HG03064 (cell line): ENCODE results near the gene BAIAP2L2.
"Not testable (repeated sequence)": the region's sequence is repeated elsewhere in the genome, so short reads cannot be mapped to it uniquely, and the experiment has no call there.

Experiments used
- ATAC-seq: cut with Tn5 transposase; IDR thresholded peaks from one replicate; pipeline ENCODE4 v1.9.1; 2021; ENCODE audit warnings: low read depth; ENCODE audit not compliant: unreplicated experiment

BAIAP2L2 gene

DNA sequence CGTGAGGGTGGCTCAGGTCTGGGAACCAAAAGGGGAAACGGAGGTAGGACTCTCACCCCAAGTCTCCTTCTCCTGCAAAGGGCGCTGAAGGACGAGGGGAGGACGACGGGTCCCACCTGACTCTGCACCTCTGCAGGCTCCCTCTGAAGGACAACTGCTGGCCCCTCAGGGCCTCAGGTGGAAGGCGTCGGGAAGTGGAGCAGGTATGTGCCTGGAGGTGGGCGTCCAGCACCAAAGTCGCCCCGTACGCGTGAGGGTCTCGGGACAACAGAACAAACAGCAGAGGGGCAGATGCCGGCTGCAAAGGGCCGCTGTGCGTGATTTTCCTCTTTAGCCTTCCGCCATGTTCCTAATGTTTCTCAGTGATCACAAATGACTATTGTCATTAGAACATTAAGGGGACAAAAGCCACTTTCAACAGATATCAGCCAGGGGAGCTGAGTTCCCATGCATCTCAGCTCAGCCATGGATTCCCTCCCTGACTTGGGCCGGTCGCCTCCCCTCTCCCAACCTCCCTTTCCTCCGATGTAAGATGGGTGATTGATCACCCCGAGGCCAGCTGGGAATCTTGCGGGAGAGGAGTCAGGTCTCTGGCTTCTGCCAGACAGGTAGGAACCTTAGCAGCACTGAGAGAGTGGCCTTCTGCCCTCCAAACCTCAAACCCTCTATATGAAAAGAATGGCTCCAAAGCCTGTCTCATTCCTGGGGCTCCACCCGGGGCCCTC lies 27.3 kb downstream of the BAIAP2L2 start:
- no peak for ATAC-seq

DNA sequence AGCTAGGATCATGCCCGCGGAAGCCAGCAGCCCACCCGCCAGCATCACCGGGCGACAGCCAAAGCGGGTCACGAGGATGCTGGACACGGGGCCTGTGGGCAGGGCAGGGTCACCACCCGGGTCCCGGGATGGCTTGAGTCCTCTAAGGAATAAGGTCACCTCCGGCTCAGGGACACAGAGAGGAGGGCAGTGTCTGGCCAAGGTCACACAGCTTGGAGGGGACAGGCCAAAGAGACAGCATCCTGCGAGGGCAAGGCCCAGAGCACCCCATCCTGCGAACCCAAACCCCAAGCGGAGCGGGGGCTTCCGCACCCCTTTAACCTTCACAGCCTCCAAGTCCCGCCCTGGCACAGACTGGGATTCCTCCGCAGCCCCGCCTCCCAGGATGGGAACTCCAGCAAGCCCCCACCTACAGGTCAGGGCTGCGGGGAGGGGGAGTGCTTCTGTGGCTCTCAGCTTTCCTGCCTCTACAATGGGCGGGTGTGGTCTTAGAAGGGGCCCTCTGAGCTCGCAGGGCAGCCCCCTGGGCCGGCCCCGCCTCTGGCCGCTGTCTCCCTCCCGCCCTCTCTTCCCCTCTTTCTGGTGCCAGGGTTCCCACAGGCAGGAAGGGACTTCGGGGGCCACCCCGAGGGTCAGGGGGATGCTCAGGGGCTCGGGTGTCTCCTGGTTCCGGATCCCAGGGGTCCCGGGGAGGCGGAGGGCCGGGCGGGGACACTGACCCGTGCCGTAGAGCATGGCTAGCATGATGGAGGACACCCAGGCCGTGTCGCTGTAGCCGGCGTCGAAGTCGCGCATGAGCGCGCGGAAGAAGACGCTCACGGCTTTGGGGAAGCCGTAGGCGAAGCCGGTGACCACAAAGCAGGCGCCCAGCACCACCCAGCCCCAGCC lies 28.3 kb downstream of the BAIAP2L2 start:
- ATAC-seq: no peak

DNA sequence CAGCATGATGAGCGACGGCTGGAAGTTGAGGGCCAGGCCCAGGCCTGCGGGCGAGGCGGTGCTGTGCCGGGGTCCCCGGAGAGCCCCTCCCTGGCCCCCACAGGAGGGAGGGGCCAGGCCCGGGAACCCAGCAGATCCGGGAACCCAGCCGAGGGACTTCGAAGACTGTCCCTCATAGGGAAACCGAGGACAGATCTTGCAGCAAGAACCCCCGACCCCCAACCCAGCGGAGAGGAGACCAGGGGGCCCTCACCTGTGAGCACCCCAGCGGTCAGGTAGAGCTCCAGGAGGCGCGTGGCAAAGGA lies 28.9 kb downstream of the BAIAP2L2 start:
- ATAC-seq: no peak

DNA sequence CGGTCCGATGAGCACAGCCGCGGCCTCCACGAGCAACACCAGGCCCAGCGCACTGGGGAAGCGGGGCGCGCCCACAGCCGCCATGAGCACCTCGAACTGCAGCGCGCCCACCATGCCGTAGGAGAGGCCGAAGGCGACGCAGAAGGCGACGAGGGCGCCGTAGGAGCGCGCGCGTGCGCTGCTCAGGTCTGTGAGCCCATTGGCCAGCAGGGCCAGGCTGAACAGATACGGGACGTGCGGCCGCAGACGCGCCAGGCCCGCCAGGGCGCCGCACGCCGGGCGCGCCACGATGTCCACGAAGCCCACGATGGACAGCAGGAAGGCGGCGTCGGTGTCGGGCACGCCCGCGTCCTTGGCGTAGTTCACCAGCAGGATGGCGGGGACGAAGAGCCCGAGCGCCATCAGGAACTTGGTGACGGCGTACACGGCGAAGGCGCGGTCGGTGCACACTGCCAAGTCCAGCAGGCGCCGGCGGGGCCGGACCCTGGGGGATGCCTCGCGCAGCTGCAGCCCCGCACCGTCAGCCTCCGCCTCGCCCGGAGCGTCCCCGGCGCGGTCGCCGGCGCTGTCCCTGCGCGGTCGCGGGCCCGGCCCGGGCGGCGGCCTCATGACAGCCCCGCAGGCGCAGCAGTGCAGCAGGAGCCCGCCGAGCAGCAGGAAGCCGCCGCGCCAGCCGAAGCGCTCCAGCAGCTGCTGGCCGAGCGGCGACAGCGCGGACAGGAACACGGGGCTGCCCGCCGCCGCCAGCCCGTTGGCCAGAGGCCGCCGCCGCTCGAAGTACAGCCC lies 29.4 kb downstream of the BAIAP2L2 start:
- no peak for ATAC-seq

DNA sequence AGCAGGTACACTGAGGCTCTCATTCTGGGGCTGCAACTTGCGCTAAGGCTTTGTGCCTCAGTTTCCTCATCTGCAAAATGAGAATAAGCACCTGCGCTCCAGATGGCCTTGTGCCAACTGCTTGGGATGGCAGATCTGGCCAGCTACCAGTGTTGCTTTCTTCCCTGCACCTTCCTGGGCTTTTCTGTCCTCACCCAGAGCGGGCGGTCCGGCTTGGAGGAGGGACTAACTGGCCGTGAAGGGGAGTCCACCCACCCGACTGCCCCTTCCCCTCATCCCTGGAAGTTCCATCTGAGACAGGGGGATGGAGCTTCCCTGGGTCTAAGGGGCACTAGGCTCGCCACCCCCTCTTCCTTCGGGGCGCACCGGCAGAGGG lies 30.0 kb downstream of the BAIAP2L2 start:
- no peak for ATAC-seq

DNA sequence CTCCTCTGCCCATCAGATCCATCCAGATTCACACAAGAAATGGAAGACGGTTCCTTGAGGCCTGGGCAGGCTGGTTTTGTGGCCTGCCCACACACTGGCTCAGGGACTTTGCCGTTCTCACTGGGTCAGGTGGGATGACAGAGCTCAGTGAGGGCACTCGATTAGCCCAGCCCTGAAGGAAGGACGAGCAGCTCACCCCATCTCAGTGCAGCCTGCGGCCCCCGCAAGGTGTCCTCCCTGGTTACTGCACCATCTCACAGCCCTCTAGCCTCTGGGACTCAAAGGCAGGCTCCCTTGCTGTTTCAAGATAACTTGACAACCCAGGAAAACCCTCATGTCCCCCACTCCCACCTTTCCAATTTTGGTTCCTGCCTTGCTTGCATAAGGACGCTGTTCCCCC lies 30.7 kb downstream of the BAIAP2L2 start:
- no peak for ATAC-seq

DNA sequence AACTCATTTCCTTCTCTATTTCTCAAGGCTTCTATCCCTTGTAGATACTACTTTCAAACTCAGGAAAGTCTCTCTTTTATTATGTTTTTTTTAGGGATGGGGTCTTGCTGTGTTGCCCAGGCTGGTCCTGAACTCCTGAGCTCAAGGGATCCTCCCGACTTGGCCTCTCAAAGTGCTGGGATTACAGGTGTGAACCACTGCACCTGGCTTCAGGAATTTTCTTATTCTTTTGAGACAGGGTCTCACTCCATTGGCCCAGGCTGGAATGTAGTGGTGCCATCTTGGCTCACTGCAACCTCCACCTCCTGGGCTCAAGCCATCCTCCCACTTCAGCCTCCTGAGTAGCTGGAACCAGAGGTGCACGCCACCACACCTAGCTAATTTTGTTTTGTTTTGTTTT lies 31.3 kb downstream of the BAIAP2L2 start:
- not testable (repeated sequence) for ATAC-seq

DNA sequence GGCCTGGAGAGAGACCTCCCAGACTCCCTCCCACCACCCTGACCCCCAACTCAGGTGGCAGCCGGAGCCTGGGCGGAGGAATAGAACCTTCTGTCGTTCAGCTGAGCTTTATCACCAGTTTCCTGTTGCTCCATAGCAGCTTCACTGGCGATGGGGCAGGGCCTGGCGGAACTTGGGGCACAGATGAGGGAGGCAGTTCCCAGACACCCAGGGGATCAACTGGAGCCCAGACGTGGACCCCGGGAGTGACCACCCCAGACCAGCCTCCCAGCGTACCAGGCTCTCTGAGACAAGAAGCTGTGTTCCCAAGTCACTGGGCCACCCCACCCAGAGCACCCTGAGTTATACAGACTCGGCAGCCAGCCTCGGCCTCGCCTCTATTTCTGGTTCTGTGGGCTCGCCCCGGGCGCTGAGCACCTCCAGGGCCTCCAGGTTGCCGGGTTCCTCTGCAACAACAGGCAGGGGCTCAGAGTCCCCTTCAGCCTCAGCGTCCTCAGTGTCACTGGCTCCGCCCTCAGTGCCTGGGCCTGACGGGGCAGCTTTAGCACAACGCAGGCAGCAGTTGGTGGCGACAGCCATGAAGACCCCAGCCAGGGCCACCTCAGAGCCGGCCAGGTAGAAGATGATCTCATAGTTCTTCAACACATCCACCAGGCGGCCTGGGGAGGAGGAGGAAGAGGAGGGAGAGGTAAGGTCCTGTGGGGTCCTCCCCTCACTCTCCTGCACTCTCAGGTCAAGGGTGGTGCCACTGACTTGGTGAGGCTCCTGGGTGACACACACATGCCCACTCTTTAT lies 32.2 kb downstream of the BAIAP2L2 start:
- ATAC-seq: no peak

DNA sequence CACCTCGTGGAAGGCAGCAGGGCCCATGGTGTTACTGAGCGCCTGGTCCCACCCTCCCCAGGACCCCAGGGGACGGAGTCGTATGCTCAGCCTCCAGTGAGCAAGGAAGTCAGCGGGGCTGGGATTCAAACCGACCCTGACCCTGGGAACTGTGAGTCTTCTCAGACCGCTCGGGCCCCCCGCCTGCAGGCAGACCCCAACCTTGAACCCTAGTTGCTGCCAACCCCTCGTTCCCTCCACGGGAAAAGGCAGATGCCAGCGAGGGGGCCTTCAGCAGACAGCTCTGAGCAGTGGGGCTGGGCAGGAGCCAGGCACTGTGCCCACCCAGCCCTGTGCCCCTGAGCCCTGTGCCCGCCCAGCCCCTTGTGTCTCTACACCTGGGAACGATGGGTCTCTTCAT lies 32.9 kb downstream of the BAIAP2L2 start:
- ATAC-seq: no peak

DNA sequence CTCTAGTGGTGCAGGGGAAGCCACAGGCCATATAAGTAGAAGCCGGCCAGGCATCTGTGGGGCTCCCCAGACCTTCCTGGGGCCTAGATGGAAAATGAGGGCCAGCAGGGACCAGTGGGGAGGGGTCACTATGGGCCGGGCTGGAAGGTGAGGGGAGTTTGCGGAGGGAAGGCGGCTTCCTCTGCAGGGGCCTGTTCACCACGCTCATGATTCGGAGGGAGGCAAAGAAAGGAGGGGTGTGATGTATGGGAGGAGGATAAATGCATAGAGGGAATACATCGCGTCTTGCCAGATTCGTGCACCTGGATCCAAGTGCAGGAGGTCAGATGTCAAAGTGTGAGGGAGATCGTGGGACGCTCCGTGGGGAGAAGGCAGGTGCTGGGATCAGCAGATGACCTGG lies 33.4 kb downstream of the BAIAP2L2 start:
- no peak for ATAC-seq

DNA sequence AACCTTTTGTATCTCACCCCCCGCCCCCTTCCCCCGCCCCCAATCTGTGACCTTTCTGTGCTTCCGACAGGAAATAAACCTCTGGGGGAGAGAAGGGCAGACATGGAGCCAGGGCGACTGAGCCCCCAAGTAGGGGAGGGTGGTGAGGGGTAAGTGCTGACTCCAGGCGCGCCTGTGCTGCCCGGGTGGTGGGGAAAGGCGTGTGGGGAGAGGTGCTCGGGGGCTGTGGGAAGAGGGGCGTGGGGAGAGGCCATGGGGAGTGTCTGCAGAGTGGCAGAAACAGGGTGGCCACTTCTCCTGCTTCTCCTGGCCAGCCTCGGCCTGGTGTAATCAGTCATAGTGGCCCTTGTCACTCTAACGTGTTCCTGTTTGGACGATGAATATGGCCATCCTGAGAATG lies 34.5 kb downstream of the BAIAP2L2 start:
- ATAC-seq: no peak

DNA sequence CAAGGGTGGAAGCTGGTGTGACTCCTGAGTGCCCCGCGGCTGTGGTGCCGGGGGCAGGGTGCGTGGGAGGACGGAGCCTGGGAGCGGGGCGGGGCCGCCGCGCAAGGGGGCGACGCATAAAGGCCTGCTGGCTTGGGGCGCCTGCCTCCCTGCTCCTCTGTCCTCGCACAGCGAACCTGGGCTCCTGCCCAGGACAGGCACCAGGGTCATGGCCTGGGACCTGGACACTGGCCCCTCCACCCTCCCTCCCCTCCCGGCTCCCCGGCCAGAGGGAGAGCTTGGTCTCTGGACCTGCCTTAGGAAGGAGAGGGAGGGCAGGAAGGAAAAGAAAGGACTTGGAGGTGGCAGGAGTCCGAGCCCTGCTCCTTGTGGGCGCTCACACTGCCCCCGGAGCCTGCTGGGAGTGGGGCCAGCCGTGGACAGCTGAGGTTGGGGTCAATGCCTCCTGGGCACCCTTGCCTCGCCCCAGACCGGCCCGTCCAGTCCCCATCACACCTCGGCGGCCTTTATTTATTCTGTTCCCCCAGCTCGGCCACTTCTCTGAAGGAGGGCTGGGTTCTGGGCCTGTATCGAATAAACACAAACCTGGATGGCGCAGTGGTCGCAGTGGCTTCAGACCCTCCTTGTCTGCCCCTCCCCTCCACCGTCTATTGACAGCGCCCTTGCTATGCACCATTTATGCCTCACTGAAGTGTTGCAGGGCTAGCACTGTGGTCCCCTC lies 35.2 kb downstream of the BAIAP2L2 start:
- no peak for ATAC-seq

DNA sequence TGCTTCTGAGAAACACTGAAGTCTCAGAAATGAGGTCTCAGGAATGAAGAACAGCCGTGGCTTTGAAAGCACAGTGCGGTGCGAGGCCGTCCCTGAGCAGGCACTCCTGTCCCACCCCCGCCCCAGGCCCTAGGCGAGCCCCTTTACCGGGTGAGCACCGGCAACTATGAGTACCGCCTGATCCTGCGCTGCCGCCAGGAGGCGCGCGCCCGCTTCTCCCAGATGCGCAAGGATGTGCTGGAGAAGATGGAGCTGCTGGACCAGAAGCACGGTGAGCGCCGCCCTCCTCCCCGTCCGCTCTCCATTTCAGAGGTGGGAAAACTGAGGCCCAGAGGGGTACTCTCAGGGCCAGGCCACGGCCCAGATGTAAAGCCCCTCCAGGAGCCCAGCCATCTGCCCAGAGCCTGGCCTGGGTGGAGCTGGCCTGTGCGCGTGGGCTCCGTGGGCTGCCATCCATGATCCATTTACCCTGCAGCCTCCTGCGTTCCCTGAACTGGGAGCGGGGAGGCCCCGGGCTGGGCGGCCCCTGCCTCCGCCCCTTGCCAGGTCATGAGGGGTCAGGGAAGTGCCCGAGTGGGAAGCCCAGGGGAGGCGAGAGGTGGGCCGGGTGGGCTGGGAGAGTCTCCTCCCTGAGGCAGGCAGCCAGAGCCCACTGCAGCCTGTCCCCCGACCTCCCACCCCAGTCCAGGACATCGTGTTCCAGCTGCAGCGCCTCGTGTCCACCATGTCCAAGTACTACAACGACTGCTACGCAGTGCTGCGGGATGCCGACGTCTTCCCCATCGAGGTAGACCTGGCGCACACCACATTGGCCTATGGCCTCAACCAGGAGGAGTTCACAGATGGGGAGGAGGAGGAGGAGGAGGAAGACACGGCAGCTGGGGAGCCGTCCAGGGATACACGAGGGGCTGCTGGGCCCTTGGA lies 36.0 kb downstream of the BAIAP2L2 start:
- no peak for ATAC-seq

DNA sequence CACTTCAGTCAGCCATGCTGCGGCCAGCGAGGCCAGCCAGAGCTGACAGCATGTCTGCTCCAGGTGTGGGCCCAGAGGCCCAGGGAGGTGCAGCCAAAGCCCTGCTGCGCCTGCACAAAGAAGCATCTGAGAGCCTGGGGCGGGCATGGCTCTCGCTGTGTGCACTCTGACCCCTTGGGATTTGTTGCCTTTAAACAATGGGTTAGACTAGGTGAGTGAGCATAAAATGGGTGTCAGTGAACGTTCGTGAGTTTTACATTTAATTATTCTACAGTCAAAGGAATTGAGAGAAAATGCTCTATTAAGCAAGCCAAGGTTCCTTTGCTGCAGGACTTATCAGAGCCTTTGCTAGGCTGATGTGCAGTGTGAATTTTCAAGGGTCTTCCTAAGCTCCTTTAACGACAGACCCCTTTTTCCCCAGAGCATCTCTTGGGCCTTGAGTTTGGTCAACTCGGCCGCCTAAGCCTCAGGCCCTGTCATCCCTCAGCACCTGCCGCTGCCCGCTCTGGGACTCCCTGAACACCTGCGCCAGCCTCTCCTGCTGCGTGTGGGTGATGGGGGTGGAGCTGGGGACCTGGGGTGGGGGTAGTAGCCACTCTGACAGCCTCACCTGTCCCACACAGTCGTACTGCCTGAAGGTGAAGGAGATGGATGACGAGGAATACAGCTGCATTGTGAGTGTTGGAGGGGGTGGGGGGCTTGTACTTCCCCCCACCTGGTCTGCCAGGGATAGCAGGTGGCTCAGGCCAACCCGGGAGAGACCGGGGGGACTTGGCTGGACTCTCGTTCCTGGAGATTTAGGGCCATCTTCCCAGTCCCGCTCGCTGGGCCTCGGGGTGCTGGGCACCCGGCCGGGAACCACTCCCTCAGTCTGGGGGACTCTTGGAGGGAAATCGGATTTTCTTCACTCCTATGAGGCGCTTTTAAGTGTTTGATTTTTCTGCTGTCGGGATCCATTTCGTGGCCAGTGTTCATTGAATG lies 37.0 kb downstream of the BAIAP2L2 start:
- ATAC-seq: no peak

DNA sequence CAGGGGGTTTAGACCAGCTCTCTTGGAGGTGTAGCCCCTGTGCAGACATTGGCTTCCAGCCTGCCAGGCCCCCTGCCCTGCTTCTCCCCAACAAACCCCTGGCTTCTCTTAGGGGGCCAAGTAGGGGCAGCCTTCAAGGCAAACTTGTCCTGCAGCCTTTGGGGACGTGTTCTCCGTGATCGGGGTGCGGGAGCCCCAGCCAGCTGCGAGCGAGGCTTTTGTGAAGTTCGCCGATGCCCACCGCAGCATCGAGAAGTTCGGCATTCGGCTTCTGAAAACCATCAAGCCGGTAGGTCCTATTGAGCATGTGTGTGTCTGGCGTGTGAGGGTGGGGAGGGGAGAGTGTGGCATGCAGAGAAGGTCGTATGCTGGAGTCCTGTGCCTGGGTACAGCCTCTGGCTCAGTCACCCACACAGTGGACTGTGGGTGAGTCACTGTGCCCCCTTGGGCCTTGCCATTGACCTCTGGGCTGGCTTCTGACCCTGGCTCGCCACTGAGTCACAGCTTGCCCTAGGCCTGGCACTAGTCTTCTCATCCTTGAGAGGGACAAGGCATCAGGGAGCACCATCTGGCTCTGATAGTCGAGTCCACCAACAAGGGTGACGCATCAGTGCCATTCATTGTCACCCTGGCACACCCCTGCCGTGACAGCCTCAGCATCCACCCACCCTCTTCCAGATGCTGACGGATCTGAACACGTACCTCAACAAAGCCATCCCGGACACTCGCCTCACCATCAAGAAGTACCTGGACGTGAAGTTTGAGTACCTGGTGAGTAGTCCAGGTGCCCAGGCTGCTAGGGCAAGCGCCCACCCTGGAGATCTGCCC lies 37.9 kb downstream of the BAIAP2L2 start:
- no peak for ATAC-seq

DNA sequence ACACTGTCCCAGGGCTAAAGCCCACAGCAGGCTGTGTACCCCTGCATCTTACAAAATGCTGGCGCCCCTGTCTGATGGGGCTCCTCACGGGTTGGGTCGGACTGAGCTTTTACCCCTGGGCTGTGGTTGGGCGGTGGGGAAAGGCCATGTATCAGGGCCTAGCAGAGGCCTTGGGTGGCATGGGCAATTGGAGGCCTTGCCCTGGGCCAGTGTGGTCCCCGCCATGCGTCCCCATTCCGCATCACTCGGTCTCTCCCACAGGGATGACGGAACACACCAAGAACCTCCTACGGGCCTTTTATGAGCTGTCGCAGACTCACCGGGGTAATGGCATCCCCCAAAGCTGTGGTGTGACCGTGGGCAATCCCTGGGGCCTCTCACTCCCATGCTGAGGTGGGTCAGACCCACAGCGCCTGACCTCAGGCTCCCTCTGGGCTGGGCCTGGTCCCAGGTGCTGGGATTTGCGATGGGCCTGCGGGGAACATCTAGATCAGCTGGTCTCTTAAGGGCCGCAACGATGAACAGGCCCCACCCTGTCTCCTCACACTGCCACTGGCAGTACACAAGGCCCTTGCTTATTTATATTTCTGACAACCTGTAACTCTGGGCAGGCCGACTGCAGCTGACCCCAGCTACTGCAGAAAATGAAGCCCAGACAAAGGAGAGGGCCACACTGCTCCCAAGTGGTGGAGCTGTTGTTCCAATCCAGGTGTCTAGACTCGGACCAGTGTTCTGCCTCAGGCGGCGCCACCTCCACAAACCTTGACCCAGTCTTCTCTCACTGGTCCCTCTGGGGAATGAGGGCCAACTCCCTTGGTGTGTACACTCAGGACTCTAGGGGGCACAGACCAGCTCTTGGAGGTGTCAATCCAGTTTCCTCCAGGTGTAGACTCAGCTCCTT lies 38.8 kb downstream of the BAIAP2L2 start:
- ATAC-seq: no peak
